Peyer's patch (tissue), 4 donors: ENCODE measurements around the gene UBE2J2.

Experiments used
- POLR2A ChIP-seq, 2 donors: fragments of 450-650 bp; IDR thresholded peaks; one replicate each; pipeline ENCODE4 v1.5.1; 2017; ENCODE audit warnings: antibody characterized with exemption in 2 of 2, mild to moderate bottlenecking in 2 of 2, moderate library complexity in 2 of 2
- TF ChIP-seq, protein P1 (sequence below), 6 experiments: fragments of 450-650 bp in 4 of 6; fragments of 200-600 bp in 2 of 6; sonication (generic) in 1 of 6; IDR thresholded peaks; one replicate each; pipeline ENCODE4 v1.5.1; 2017 to 2019; ENCODE audit warnings: antibody characterized with exemption in 6 of 6, mild to moderate bottlenecking in 3 of 6, moderate library complexity in 1 of 6

DNA sequence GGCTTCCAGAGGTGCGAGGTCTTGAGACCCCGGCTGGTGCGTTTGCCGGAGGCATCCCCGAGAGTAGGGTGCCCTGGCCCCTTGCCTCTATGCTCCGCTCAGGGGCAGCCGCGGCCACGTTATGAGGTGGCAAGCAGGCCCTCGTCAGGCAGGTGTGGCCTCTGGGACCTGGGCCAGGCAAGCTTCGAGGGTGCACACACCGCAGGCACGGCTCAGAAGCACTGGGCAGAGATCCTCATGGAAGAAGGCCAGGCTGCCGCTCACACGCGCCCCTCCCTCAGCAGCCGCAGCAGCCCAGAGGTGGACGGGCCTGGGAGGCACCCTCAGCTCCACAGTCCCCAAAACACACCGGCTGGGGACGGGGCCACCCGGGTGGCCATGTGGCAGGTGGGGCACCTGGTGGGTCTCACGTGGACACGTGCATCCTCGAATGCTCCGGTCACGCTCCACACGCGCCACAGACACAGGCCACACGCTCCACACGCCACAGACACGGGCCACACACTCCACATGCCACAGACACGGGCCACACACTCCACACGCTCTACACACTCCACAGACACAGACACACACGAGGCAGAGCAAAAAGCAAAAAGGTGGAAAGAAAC lies 48.3 kb downstream of the UBE2J2 start:
- TF ChIP-seq, protein P1, sequence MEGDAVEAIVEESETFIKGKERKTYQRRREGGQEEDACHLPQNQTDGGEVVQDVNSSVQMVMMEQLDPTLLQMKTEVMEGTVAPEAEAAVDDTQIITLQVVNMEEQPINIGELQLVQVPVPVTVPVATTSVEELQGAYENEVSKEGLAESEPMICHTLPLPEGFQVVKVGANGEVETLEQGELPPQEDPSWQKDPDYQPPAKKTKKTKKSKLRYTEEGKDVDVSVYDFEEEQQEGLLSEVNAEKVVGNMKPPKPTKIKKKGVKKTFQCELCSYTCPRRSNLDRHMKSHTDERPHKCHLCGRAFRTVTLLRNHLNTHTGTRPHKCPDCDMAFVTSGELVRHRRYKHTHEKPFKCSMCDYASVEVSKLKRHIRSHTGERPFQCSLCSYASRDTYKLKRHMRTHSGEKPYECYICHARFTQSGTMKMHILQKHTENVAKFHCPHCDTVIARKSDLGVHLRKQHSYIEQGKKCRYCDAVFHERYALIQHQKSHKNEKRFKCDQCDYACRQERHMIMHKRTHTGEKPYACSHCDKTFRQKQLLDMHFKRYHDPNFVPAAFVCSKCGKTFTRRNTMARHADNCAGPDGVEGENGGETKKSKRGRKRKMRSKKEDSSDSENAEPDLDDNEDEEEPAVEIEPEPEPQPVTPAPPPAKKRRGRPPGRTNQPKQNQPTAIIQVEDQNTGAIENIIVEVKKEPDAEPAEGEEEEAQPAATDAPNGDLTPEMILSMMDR (IDR thresholded peaks at IDR 0.05): no peak
- no peak for TF ChIP-seq POLR2A (IDR thresholded peaks at IDR 0.05)
